A375 (cell line): Measurements from ENCODE around the gene SLC25A24. TPM values are rescaled to one million over a fixed set of nuclear protein-coding genes. Genes with fewer than 3 reads are reported as not detected.

Experiments used
- total RNA-seq: library from RNA; depleted of rRNA; stranded (reverse); fragments of >200 nt; shearing (Covaris generic); gene quantifications from 2 replicates; pipeline ENCODE4 v1.2.3, GENCODE V29; 2014; rRNA removed

Gene SLC25A24
- 28.7 and 28.9 TPM in 2 replicates for total RNA-seq

GRCh38 chr1:108199781-108200686 is at the start of gene SLC25A24:
Gene SLC25A24, minus strand, starts transcription at chr1:108200343. Its CDS starts 205 bp downstream, at chr1:108200138.

GRCh38 chr1:108243976-108244375 is 43.8 kb upstream of the SLC25A24 start, which contains the start of gene NBPF4:
Gene NBPF4, minus strand, starts transcription at chr1:108244076. Its CDS starts 315 bp downstream, at chr1:108243761.

Other genes with a start within 250 kb of the SLC25A24 start
- 0.11 and 0.32 TPM in 2 replicates for gene VAV3, start 235.2 kb downstream of the SLC25A24 start, total RNA-seq
- not detected in 2 replicates for gene NBPF4, start 43.7 kb upstream of the SLC25A24 start, total RNA-seq
- 1.4 and 1.8 TPM in 2 replicates for gene NBPF6, start 250.0 kb upstream of the SLC25A24 start, total RNA-seq